ENCODE results near the gene BAIAP3. TPM values are rescaled to one million over a fixed set of nuclear protein-coding genes. Genes with fewer than 3 reads are reported as not detected.

Gene BAIAP3
- total and polyA plus RNA-seq, 2 experiments from 2014 or later: 5.2 to 13.0 TPM

DNA sequence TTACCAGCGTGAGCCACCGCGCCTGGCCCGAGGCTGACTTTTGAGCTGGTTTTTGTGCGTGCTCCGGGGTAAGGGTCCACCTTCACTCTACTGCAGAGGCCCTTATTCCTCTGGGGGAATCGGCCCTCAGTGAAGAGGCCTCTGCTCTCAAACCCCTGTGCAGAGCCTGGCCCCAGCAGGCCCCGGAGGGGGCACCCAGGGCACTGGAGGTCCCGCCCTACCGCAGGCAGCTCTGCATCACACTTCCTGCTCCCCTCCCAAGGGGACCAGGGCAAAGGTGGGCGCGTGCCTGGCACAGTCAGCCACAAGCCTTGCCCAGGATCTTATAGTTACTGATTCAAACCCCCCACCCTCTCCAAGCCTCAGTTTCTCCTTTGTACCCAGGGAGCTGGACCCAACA lies 27.6 kb upstream of the BAIAP3 start:
- Histone ChIP-seq H3K4me1 (ENCODE audit: insufficient read depth) (peaks cover 10% of the 10 kb centered on the region), H3K79me2 (replicated peaks; ENCODE audit: insufficient read depth) (peaks cover 10% of the 10 kb centered on the region), H3K36me3 (ENCODE audit: insufficient read depth) (no peaks in the 10 kb centered on the region), H3K4me2 (no peak overlapping the region), H3F3A (replicated peaks; ENCODE audit: low read depth) (peaks cover 8% of the 10 kb centered on the region), H3K9me2 (ENCODE audit: insufficient read depth) (no peaks in the 10 kb centered on the region), H3K4me3 (no peak overlapping the region), H2AFZ (no peak overlapping the region), H3K27ac (ENCODE audit: low read depth) (no peak overlapping the region), H3K27me3 (ENCODE audit: insufficient read depth) (no peaks in the 10 kb centered on the region), H4K20me1 (replicated peaks; ENCODE audit: insufficient read depth) (peaks cover 9% of the 10 kb centered on the region)
- no peak overlapping the region for H3K4me3 Mint-ChIP-seq
- TF ChIP-seq, protein P1, sequence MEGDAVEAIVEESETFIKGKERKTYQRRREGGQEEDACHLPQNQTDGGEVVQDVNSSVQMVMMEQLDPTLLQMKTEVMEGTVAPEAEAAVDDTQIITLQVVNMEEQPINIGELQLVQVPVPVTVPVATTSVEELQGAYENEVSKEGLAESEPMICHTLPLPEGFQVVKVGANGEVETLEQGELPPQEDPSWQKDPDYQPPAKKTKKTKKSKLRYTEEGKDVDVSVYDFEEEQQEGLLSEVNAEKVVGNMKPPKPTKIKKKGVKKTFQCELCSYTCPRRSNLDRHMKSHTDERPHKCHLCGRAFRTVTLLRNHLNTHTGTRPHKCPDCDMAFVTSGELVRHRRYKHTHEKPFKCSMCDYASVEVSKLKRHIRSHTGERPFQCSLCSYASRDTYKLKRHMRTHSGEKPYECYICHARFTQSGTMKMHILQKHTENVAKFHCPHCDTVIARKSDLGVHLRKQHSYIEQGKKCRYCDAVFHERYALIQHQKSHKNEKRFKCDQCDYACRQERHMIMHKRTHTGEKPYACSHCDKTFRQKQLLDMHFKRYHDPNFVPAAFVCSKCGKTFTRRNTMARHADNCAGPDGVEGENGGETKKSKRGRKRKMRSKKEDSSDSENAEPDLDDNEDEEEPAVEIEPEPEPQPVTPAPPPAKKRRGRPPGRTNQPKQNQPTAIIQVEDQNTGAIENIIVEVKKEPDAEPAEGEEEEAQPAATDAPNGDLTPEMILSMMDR (conservative IDR thresholded peaks at IDR 0.05; ENCODE audit: low read depth in 2 of 2): no peak
- no peak for TF ChIP-seq ZNF331 (CRISPR knock-in tag; IDR thresholded peaks at IDR 0.05; ENCODE audit: low read depth)
- no peak for TF ChIP-seq EZH2 (IDR thresholded peaks at IDR 0.05; ENCODE audit: low read depth, unreplicated experiment)
- no peak for TF ChIP-seq ZNF114 (CRISPR knock-in tag; IDR thresholded peaks at IDR 0.05)
- no peak for DNase-seq (ENCODE audit: low spot score)
- H3K4me1 Mint-ChIP-seq: peaks cover 13% of the 10 kb centered on the region
- ATAC-seq: no peak
- H3K36me3 Mint-ChIP-seq (ENCODE audit: low read depth): peaks cover 8% of the 10 kb centered on the region
- no peaks in the 10 kb centered on the region; the same call in 2 of the 3 replicates for H3K9me3 Mint-ChIP-seq
- H3K27ac Mint-ChIP-seq: no peak overlapping the region
- H3K27me3 Mint-ChIP-seq (ENCODE audit: insufficient read depth, low read depth, poor library complexity): peaks cover 32% of the 10 kb centered on the region

- Mint-ChIP-seq H3K9me3 (no peaks in the 10 kb centered on the region; the same call in 2 of the 3 replicates), H3K27me3 (ENCODE audit: insufficient read depth, low read depth, poor library complexity) (peaks cover 31% of the 10 kb centered on the region), H3K27ac (no peak overlapping the region), H3K4me1 (peaks cover 17% of the 10 kb centered on the region), H3K36me3 (ENCODE audit: low read depth) (peaks cover 8% of the 10 kb centered on the region), H3K4me3 (peak overlapping the region; percentile 46; the same call in 1 of the 3 replicates)
- peaks cover 15% of the 10 kb centered on the region for H3K79me2 ChIP-seq (replicated peaks; ENCODE audit: insufficient read depth)
- peaks cover 15% of the 10 kb centered on the region for H4K20me1 ChIP-seq (replicated peaks; ENCODE audit: insufficient read depth)
- no peak overlapping the region for H3K4me3 ChIP-seq
- H3K27ac ChIP-seq (ENCODE audit: low read depth): no peak overlapping the region
- H3K9me2 ChIP-seq (ENCODE audit: insufficient read depth): no peaks in the 10 kb centered on the region
- H3K36me3 ChIP-seq (ENCODE audit: insufficient read depth): no peaks in the 10 kb centered on the region
- no peak overlapping the region for H2AFZ ChIP-seq
- no peaks in the 10 kb centered on the region for H3K27me3 ChIP-seq (ENCODE audit: insufficient read depth)
- peaks cover 8% of the 10 kb centered on the region for H3F3A ChIP-seq (replicated peaks; ENCODE audit: low read depth)
- H3K4me1 ChIP-seq (ENCODE audit: insufficient read depth): peaks cover 15% of the 10 kb centered on the region
- no peak for TF ChIP-seq JUNB (IDR thresholded peaks at IDR 0.05; ENCODE audit: unreplicated experiment)
- TF ChIP-seq, protein P1 (conservative IDR thresholded peaks at IDR 0.05; ENCODE audit: low read depth in 2 of 2): no peak
- TF ChIP-seq CREB1 (CRISPR knock-in tag; IDR thresholded peaks at IDR 0.05; ENCODE audit: low read depth): no peak
- TF ChIP-seq, protein P2, sequence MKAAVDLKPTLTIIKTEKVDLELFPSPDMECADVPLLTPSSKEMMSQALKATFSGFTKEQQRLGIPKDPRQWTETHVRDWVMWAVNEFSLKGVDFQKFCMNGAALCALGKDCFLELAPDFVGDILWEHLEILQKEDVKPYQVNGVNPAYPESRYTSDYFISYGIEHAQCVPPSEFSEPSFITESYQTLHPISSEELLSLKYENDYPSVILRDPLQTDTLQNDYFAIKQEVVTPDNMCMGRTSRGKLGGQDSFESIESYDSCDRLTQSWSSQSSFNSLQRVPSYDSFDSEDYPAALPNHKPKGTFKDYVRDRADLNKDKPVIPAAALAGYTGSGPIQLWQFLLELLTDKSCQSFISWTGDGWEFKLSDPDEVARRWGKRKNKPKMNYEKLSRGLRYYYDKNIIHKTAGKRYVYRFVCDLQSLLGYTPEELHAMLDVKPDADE (IDR thresholded peaks at IDR 0.05): no peak
- no peak for TF ChIP-seq EZH2phosphoT487 (IDR thresholded peaks at IDR 0.05; ENCODE audit: unreplicated experiment)
- no peak for TF ChIP-seq ZNF114 (CRISPR knock-in tag; IDR thresholded peaks at IDR 0.05)
- no peak for TF ChIP-seq REST (IDR thresholded peaks at IDR 0.05; ENCODE audit: unreplicated experiment)
- H3K4me2 ChIP-seq: no peak overlapping the region
- no peak for DNase-seq (ENCODE audit: low spot score)
- ATAC-seq: no peak
Measured at GRCh38 chr16:1306334-1306733, 27.1 kb upstream of the BAIAP3 start.

Measured in GM23338 (cell line).